ENCODE results near the gene TREML1.

The TREML1 gene

DNA sequence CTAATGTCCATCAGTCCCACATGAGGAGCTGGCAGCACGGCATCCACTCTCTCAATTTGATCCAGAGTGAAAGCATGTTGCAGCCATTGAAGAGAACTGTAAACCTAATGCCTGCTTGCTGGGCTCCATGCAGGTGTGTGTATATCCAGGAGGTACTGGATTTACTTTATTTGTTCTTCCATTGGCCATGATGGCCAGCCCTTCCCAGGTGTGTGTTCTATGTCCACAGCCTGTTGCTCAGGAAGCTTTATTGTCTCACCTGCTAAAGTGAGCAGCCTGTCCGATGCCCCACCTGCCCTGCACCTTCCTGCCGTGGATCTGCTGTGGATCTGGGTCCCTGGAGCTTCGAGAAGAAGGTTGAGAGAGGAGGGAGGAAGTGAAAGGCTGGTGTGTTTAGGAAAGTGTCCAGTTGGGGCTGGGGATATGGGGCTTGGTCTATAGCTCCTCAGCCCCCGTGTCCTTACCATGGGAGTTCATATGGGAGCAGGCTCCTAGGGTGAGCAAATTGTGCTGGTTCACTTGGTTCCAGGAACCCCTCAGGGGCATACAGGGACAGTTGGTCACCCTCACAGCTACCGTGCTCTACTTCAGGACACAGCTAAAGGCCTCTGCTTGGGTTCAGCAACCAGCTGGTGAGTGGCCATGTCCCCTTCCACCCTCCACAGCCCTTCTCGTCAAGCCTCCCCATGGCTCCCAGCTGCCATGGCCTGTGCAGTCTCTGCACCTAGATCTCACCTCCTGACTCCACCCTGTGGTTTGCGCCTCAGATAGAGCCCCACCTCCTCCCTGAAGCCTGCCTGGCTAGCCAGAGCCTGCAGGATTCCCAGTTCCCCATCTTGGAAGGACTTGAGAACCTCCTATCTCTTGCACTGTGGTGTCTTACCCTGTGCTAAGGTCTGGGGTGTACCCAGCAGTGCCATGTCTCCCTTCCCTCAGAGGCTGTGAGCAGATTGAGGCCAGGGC, 34.1 kb upstream of the TREML1 start:
- TF ChIP-seq, protein P1, sequence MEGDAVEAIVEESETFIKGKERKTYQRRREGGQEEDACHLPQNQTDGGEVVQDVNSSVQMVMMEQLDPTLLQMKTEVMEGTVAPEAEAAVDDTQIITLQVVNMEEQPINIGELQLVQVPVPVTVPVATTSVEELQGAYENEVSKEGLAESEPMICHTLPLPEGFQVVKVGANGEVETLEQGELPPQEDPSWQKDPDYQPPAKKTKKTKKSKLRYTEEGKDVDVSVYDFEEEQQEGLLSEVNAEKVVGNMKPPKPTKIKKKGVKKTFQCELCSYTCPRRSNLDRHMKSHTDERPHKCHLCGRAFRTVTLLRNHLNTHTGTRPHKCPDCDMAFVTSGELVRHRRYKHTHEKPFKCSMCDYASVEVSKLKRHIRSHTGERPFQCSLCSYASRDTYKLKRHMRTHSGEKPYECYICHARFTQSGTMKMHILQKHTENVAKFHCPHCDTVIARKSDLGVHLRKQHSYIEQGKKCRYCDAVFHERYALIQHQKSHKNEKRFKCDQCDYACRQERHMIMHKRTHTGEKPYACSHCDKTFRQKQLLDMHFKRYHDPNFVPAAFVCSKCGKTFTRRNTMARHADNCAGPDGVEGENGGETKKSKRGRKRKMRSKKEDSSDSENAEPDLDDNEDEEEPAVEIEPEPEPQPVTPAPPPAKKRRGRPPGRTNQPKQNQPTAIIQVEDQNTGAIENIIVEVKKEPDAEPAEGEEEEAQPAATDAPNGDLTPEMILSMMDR (conservative IDR thresholded peaks at IDR 0.05; ENCODE audit: low read depth, low read length), result no peak
- H3K4me3 ChIP-seq (ENCODE audit: low read length), result no peak overlapping the region

DNA sequence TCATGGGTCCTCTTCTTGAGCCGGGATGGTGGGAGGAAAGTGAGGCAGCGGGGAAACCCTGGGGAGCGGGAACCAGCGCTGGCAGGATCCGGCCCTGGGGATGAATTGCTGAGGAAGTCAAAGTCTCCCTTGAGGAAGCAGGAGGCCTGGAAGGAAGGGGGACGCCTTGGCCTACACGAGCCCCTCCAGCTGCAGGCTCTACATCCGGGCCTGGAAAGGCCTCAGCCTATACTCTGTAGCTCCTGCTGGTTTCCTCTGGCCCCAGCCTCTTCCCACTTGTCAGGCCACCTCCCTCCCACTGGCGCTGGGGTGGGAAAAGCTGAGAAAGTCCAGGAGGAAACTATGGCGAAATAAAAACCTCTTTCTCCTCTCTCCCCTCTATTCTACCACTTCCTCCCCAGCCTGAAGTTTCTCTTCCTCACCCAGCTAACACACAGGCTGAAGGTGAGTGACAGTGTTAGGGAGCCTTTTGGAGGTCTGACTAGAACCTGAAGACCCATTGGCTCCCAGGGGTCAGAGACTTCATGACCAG, 31.9 kb upstream of the TREML1 start:
- no peak for DNase-seq (ENCODE audit: low read depth)
- no peak overlapping the region for H3K4me3 ChIP-seq (ENCODE audit: low read length)
- TF ChIP-seq, protein P1 (conservative IDR thresholded peaks at IDR 0.05; ENCODE audit: low read depth, low read length), result no peak

More for the DNA sequence above, 34.1 kb upstream of the TREML1 start:
- DNase-seq (ENCODE audit: low read depth), result no peak

DNA sequence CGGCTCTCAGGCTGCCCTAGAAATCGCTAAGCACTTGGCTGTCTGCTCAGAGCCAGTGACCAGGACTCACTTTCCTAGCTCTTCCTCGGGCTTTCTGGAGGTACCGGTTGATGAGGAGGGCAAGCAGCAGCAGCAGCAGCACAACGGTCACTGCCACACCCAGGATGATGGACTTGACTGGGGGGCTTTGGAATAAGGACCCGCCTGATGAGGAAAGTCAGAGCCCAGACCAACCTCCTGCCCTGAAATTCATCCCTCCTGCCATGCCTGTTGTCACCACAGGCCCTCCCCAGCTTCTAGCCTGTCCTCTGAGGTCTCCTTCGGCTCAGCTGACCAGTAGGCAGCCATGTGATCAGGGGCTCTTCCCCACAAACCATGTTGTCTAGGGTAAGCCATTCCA, 30.6 kb upstream of the TREML1 start:
- no peak for DNase-seq (ENCODE audit: low read depth)
- TF ChIP-seq, protein P1 (conservative IDR thresholded peaks at IDR 0.05; ENCODE audit: low read depth, low read length), result no peak
- no peak overlapping the region for H3K4me3 ChIP-seq (ENCODE audit: low read length)

DNA sequence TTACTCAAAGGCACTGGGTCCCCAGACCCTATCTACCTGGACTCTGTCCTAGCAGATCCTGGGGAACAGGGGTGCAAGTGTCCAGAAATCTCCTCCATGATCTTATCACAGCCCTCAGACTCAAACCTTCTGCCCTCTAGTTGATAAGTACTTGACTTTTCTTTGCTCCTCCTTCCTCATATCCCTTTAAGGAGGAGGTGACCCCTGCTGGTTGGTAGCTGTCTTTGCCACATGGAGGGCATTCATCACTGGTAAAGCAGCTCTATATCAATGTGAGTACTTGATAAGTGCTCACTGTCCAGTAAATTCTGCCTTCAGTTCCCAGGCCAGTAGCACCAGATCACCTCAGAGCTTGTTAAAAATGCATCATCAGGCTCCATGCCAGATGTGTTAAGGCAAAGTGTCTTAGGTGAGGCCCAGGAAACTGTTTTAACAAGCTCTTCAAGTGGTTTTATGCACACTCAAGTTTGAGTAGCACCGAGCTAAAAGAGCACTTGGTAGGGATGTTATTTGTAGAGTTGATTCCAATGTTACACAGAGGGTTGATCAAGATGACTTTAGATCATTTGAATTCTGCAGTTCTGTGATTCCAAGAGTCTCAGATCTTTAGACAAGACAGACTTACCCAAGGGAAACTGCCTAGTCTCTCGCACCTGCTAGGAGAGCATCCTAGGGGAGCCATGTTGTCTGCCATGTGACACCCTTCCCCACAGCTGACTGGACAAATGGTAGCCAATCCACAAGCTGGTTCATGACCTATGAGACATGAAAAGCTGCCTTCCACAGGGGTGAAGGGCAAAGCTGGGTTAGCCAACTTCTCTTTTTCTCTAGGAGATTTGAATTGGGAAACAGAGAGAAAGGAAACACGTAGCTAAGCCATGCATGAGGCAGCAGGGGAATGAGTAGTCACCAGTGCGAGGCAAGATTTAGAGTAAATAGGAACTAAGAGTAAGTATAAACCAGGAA, 28.2 kb upstream of the TREML1 start:
- H3K4me3 ChIP-seq (ENCODE audit: low read length), result no peak overlapping the region
- DNase-seq (ENCODE audit: low read depth), result peak; percentile 36
- TF ChIP-seq, protein P1 (conservative IDR thresholded peaks at IDR 0.05; ENCODE audit: low read depth, low read length), result peak; percentile 94

DNA sequence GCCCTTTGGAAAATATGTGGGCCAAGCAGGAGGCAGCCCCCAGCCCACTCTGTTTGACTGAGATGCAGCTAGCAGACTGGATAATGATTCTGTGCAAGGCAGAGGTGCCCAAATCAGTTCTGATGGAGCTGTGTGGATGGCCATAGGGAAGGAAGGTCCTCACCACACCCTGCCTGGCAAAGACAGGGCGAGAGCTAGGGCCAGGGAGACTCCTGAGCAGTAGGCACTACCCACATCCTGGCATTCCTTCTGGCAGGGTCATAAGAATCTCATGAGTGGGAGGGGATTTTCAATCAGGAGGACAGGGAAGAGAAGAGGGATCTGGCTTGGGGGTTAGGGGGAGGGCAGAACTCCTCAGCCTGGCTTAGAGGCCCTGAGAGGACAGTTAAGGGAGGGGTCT, 27.4 kb upstream of the TREML1 start:
- no peak for DNase-seq (ENCODE audit: low read depth)
- H3K4me3 ChIP-seq (ENCODE audit: low read length), result no peak overlapping the region
- TF ChIP-seq, protein P1 (conservative IDR thresholded peaks at IDR 0.05; ENCODE audit: low read depth, low read length), result no peak

DNA sequence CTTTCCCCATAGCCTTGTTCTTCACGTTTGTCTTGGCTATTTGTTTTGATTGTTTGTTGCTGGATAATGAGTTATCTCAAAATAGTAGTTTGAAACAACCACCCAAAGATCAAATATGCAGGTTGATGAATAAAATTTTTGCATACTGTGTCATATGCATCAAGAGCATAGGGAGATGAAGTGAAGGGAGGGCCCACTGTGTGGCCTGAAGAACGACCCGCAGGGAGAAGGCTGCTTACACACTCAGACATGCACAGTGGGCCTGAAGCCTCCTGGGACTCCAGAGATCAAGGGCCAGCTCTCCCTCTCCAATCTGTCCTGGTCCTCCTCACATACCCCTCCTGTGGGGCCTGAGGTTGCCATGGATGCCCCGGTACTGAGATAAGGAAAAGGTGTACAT, 25.0 kb upstream of the TREML1 start:
- no peak overlapping the region for H3K4me3 ChIP-seq (ENCODE audit: low read length)
- DNase-seq (ENCODE audit: low read depth), result no peak
- TF ChIP-seq, protein P1 (conservative IDR thresholded peaks at IDR 0.05; ENCODE audit: low read depth, low read length), result no peak
